Measurements from ENCODE around the gene HOOK2.

Gene HOOK2

GRCh38 chr19:12815088-12815487, 39.7 kb upstream of the HOOK2 start:
- Histone ChIP-seq H3K79me2 (ENCODE audit: insufficient read depth, low read length) (no peaks in the 10 kb centered on the region), H3K9me2 (replicated peaks; ENCODE audit: low read depth, low read length) (no peaks in the 10 kb centered on the region), H3K36me3 (ENCODE audit: insufficient read depth, low read length) (no peaks in the 10 kb centered on the region), H3K4me1 (ENCODE audit: insufficient read depth, low read length, poor library complexity, severe bottlenecking) (no peaks in the 10 kb centered on the region), H3K9me3 (ENCODE audit: insufficient read depth, low read depth, low read length) (no peaks in the 10 kb centered on the region), H3F3A (ENCODE audit: low read depth) (no peaks in the 10 kb centered on the region), H3K4me2 (ENCODE audit: low read depth, low read length, poor library complexity, severe bottlenecking) (no peak overlapping the region), H4K20me1 (ENCODE audit: insufficient read depth, low read length, poor library complexity, severe bottlenecking) (no peaks in the 10 kb centered on the region), H2AFZ (ENCODE audit: low read length) (no peak overlapping the region), H3K4me3 (ENCODE audit: low read length, poor library complexity, severe bottlenecking) (no peak overlapping the region), H3K27me3 (ENCODE audit: insufficient read depth, low read length, poor library complexity, severe bottlenecking) (no peaks in the 10 kb centered on the region), H3K9ac (ENCODE audit: low read depth, low read length, poor library complexity, severe bottlenecking) (no peak overlapping the region)
- TF ChIP-seq CTCF (conservative IDR thresholded peaks at IDR 0.05; ENCODE audit: low read length) (no peak), EZH2phosphoT487 (IDR thresholded peaks at IDR 0.05; ENCODE audit: borderline replicate concordance) (no peak)

GRCh38 chr19:12806242-12807081, 31.1 kb upstream of the HOOK2 start, which contains the start of gene RNASEH2A:
Gene RNASEH2A (plus strand): TSS chr19:12806584. CDS start chr19:12806674, 90 bp downstream.
- H3K9me2 ChIP-seq (replicated peaks; ENCODE audit: low read depth, low read length), result no peaks in the 10 kb centered on the region
- peak within 1 kb of the TSS; percentile 96 for H2AFZ ChIP-seq (ENCODE audit: low read length)
- peaks cover 19% of the 10 kb centered on the region for H3K4me1 ChIP-seq (ENCODE audit: insufficient read depth, low read length, poor library complexity, severe bottlenecking)
- H3K9me3 ChIP-seq (ENCODE audit: insufficient read depth, low read depth, low read length), result no peaks in the 10 kb centered on the region
- H3F3A ChIP-seq (ENCODE audit: low read depth), result no peaks in the 10 kb centered on the region
- no peaks in the 10 kb centered on the region for H4K20me1 ChIP-seq (ENCODE audit: insufficient read depth, low read length, poor library complexity, severe bottlenecking)
- peaks cover 24% of the 10 kb centered on the region for H3K79me2 ChIP-seq (ENCODE audit: insufficient read depth, low read length)
- no peaks in the 10 kb centered on the region for H3K27me3 ChIP-seq (ENCODE audit: insufficient read depth, low read length, poor library complexity, severe bottlenecking)
- TF ChIP-seq EZH2phosphoT487 (IDR thresholded peaks at IDR 0.05; ENCODE audit: borderline replicate concordance) (no peak), CTCF (conservative IDR thresholded peaks at IDR 0.05; ENCODE audit: low read length) (0 out of 2 replicates have a peak, but pooled peaks have one; percentile 11)
- peak within 1 kb of the TSS; percentile 94 for H3K4me3 ChIP-seq (ENCODE audit: low read length, poor library complexity, severe bottlenecking)
- peak within 1 kb of the TSS; percentile 93 for H3K9ac ChIP-seq (ENCODE audit: low read depth, low read length, poor library complexity, severe bottlenecking)
- H3K36me3 ChIP-seq (ENCODE audit: insufficient read depth, low read length), result no peaks in the 10 kb centered on the region
- H3K4me2 ChIP-seq (ENCODE audit: low read depth, low read length, poor library complexity, severe bottlenecking), result peak within 1 kb of the TSS; percentile 94

- Histone ChIP-seq H3K79me2 (ENCODE audit: insufficient read depth, low read length) (peaks cover 46% of the 10 kb centered on the region), H3K9me2 (replicated peaks; ENCODE audit: low read depth, low read length) (no peaks in the 10 kb centered on the region), H3K4me2 (ENCODE audit: low read depth, low read length, poor library complexity, severe bottlenecking) (no peak overlapping the region), H4K20me1 (ENCODE audit: insufficient read depth, low read length, poor library complexity, severe bottlenecking) (peaks cover 15% of the 10 kb centered on the region), H3K4me1 (ENCODE audit: insufficient read depth, low read length, poor library complexity, severe bottlenecking) (peaks cover 29% of the 10 kb centered on the region), H3K9me3 (ENCODE audit: insufficient read depth, low read depth, low read length) (no peaks in the 10 kb centered on the region), H3K4me3 (ENCODE audit: low read length, poor library complexity, severe bottlenecking) (no peak overlapping the region), H3K36me3 (ENCODE audit: insufficient read depth, low read length) (peaks cover 6% of the 10 kb centered on the region; the same call in 1 of the 2 replicates), H3K9ac (ENCODE audit: low read depth, low read length, poor library complexity, severe bottlenecking) (no peak overlapping the region), H3F3A (ENCODE audit: low read depth) (no peaks in the 10 kb centered on the region), H3K27me3 (ENCODE audit: insufficient read depth, low read length, poor library complexity, severe bottlenecking) (no peaks in the 10 kb centered on the region), H2AFZ (ENCODE audit: low read length) (no peak overlapping the region)
- TF ChIP-seq EZH2phosphoT487 (IDR thresholded peaks at IDR 0.05; ENCODE audit: borderline replicate concordance) (no peak), CTCF (conservative IDR thresholded peaks at IDR 0.05; ENCODE audit: low read length) (no peak)
Observed at GRCh38 chr19:12804051-12804450, 28.7 kb upstream of the HOOK2 start.
